GM23338 (cell line): Measurements from ENCODE around the gene ASIC5. TPM values are rescaled to one million over a fixed set of nuclear protein-coding genes. Genes with fewer than 3 reads are reported as not detected.

Source experiments
- ATAC-seq: fragments of 200-7000 bp; cut with Tn5 transposase; 3 replicates; pipeline ENCODE4 v1.9.1; 2020
- DNase-seq: peaks from one replicate; pipeline ENCODE4 v3.0.0-alpha.2; 2015; ENCODE audit warnings: low spot score
- H2AFZ ChIP-seq: fragments of 200-600 bp; sonication (generic); 2 replicates; pipeline ENCODE4 v1.8.0; 2016; ENCODE audit warnings: antibody characterized with exemption, mild to moderate bottlenecking, moderate library complexity
- H3F3A ChIP-seq: fragments of 200-600 bp; sonication (generic); replicated peaks from 2 replicates; pipeline ENCODE4 v1.8.0; 2017; ENCODE audit warnings: antibody characterized with exemption, mixed run types, low read depth
- H3K27ac ChIP-seq: fragments of 200-600 bp; sonication (generic); 2 replicates; pipeline ENCODE4 v1.6.1; 2016; ENCODE audit warnings: low read depth
- H3K27me3 ChIP-seq: fragments of 200-600 bp; sonication (generic); 2 replicates; pipeline ENCODE4 v1.8.0; 2016; ENCODE audit warnings: mild to moderate bottlenecking, mixed run types, moderate library complexity; ENCODE audit not compliant: insufficient read depth
- H3K36me3 ChIP-seq: fragments of 200-600 bp; sonication (generic); 2 replicates; pipeline ENCODE4 v1.8.0; 2016; ENCODE audit warnings: mild to moderate bottlenecking; ENCODE audit not compliant: insufficient read depth
- H3K4me1 ChIP-seq: fragments of 200-600 bp; sonication (generic); 2 replicates; pipeline ENCODE4 v1.8.0; 2016; ENCODE audit warnings: mild to moderate bottlenecking, moderate library complexity; ENCODE audit not compliant: insufficient read depth
- H3K4me2 ChIP-seq: fragments of 200-600 bp; sonication (generic); 2 replicates; pipeline ENCODE4 v1.7.1; 2017; ENCODE audit warnings: mixed run types
- H3K4me3 ChIP-seq: fragments of 200-600 bp; sonication (generic); 2 replicates; pipeline ENCODE4 v1.6.1; 2016; ENCODE audit warnings: mixed run types
- H3K79me2 ChIP-seq: fragments of 200-600 bp; sonication (generic); replicated peaks from 2 replicates; pipeline ENCODE4 v1.8.0; 2017; ENCODE audit warnings: mild to moderate bottlenecking; ENCODE audit not compliant: insufficient read depth
- H3K9me2 ChIP-seq: fragments of 200-600 bp; sonication (generic); 2 replicates; pipeline ENCODE4 v1.8.0; 2017; ENCODE audit not compliant: insufficient read depth
- H4K20me1 ChIP-seq: fragments of 200-600 bp; sonication (generic); replicated peaks from 2 replicates; pipeline ENCODE4 v1.8.0; 2017; ENCODE audit warnings: mild to moderate bottlenecking; ENCODE audit not compliant: insufficient read depth
- H3K27ac Mint-ChIP-seq: 2 replicates; pipeline ENCODE4 v1.8.0; 2020; ENCODE audit warnings: inconsistent platforms, mild to moderate bottlenecking, moderate library complexity, mixed read lengths
- H3K27me3 Mint-ChIP-seq: 3 replicates; pipeline ENCODE4 v1.8.0; 2022; ENCODE audit warnings: low read depth, mild to moderate bottlenecking, moderate library complexity, mixed read lengths, inconsistent platforms; ENCODE audit not compliant: insufficient read depth, poor library complexity
- H3K36me3 Mint-ChIP-seq: 3 replicates; pipeline ENCODE4 v1.8.0; 2021; ENCODE audit warnings: low read depth, mild to moderate bottlenecking, inconsistent platforms, moderate library complexity, mixed read lengths
- H3K4me1 Mint-ChIP-seq: 3 replicates; pipeline ENCODE4 v1.8.0; 2020; ENCODE audit warnings: mild to moderate bottlenecking, inconsistent platforms, mixed read lengths
- H3K4me3 Mint-ChIP-seq: 3 replicates; pipeline ENCODE4 v1.8.0; 2021; ENCODE audit warnings: moderate library complexity, mild to moderate bottlenecking, inconsistent platforms, mixed read lengths
- H3K9me3 Mint-ChIP-seq: 3 replicates; pipeline ENCODE4 v1.8.0; 2020; ENCODE audit warnings: moderate library complexity, mild to moderate bottlenecking, inconsistent platforms, mixed read lengths
- CREB1 ChIP-seq: fragments of 250-450 bp; sonication (Bioruptor Pico); IDR thresholded peaks from 2 replicates; pipeline ENCODE4 v1.5.0; 2020; ENCODE audit warnings: low read depth, mild to moderate bottlenecking, moderate library complexity
- EZH2 ChIP-seq: fragments of 200-600 bp; sonication (generic); IDR thresholded peaks from one replicate; pipeline ENCODE4 v1.8.0; 2017; ENCODE audit warnings: antibody characterized with exemption, mild to moderate bottlenecking, low read depth; ENCODE audit not compliant: unreplicated experiment
- EZH2phosphoT487 ChIP-seq: fragments of 200-600 bp; sonication (generic); IDR thresholded peaks from one replicate; pipeline ENCODE4 v1.8.1; 2018; ENCODE audit warnings: antibody characterized with exemption; ENCODE audit not compliant: unreplicated experiment
- JUNB ChIP-seq: IDR thresholded peaks from one replicate; pipeline ENCODE4 v1.6.1; 2016; ENCODE audit warnings: antibody characterized with exemption; ENCODE audit not compliant: unreplicated experiment
- NANOG ChIP-seq: IDR thresholded peaks from 2 replicates; pipeline ENCODE4 v1.6.1; 2016; ENCODE audit warnings: antibody characterized with exemption, borderline replicate concordance
- POLR2AphosphoS5 ChIP-seq: IDR thresholded peaks from 2 replicates; pipeline ENCODE4 v1.6.1; 2016; ENCODE audit warnings: antibody characterized with exemption, low read depth
- REST ChIP-seq: IDR thresholded peaks from one replicate; pipeline ENCODE4 v1.6.1; 2018; ENCODE audit warnings: antibody characterized with exemption; ENCODE audit not compliant: unreplicated experiment
- STAT1 ChIP-seq: IDR thresholded peaks from one replicate; pipeline ENCODE4 v1.6.1; 2016; ENCODE audit warnings: antibody characterized with exemption; ENCODE audit not compliant: unreplicated experiment
- ZNF114 ChIP-seq: fragments of 250-450 bp; sonication (Bioruptor Pico); IDR thresholded peaks from 2 replicates; pipeline ENCODE4 v1.5.0; 2020; ENCODE audit warnings: mild to moderate bottlenecking, moderate library complexity
- ZNF331 ChIP-seq: fragments of 250-450 bp; sonication (Bioruptor Pico); IDR thresholded peaks from 2 replicates; pipeline ENCODE4 v1.5.0; 2020; ENCODE audit warnings: low read depth, mild to moderate bottlenecking, moderate library complexity
- polyA plus RNA-seq: library from polyadenylated mRNA; unstranded; fragments of >200 nt; fragmentation: Nextera tagmentation; extraction: Ambion mirVana; gene quantifications from 2 replicates; pipeline ENCODE4 v1.2.1, GENCODE V29; 2016
- total RNA-seq: library from RNA; depleted of rRNA; stranded (reverse); fragments of >200 nt; shearing (Covaris generic); gene quantifications from 2 replicates; pipeline ENCODE4 v1.2.3, GENCODE V29; 2014
- TF ChIP-seq, protein P1 (sequence below): IDR thresholded peaks from 2 replicates; pipeline ENCODE4 v1.6.1; 2016; ENCODE audit warnings: antibody characterized with exemption
- TF ChIP-seq, protein P2 (sequence below), 2 experiments: fragments of 200-600 bp in 1 of 2; sonication (generic) in 1 of 2; conservative IDR thresholded peaks; 2 replicates each; pipeline versions ENCODE4 v1.5.1 to v1.6.1; 2016 to 2017; ENCODE audit warnings: antibody characterized with exemption in 2 of 2, low read depth in 2 of 2, mild to moderate bottlenecking in 2 of 2, moderate library complexity in 1 of 2
- TF ChIP-seq, protein P3 (sequence below): fragments of 250-450 bp; sonication (Bioruptor Pico); IDR thresholded peaks from 2 replicates; pipeline ENCODE4 v1.5.0; 2020; ENCODE audit warnings: mild to moderate bottlenecking, moderate library complexity

Gene ASIC5
- total and polyA plus RNA-seq, 2 experiments from 2014 or later: not detected

GRCh38 chr4:155911905-155912304, 45.8 kb upstream of the ASIC5 start (continued):
- no peak for TF ChIP-seq STAT1

DNA sequence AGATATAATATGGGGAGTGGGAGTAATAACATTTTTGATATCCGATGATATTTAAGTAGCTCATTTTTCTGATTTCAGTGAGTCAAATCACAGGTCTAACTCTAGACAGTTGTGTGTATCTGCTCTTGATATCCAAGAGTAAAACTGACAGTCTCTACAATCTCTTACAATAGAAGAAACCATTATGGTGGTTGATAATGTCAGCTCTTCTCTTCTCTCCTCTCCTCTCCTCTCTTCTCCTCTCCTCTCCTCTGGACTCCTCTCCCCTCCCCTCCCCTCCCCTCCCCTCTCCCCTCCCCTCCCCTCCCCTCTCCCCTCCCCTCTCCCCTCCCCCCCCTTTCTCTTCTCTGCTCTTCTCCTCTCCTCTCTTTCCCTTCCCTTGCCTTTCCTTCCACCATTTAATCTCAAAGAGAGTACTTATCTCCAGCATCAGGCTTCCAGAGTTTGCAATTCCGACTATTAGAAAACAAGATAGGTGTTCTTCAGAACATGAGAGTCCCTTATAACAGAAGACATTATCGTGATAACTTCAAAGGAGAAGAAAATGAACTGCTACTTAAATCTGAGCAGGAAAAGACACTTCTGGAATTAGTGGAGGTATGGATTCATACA, 43.6 kb upstream of the ASIC5 start:
- H3K79me2 ChIP-seq: no peaks in the 10 kb centered on the region
- ATAC-seq (no peak), DNase-seq (no peak)
- no peak overlapping the region for H2AFZ ChIP-seq
- H3K4me3 ChIP-seq: no peak overlapping the region
- H3K9me2 ChIP-seq: 0 out of 2 replicates have a peak, but pooled peaks cover 5% of the 10 kb centered on the region
- Mint-ChIP-seq H3K27me3 (no peaks in the 10 kb centered on the region), H3K36me3 (no peaks in the 10 kb centered on the region), H3K9me3 (no peaks in the 10 kb centered on the region), H3K4me3 (no peak overlapping the region), H3K27ac (no peak overlapping the region), H3K4me1 (no peaks in the 10 kb centered on the region)
- H3F3A ChIP-seq: no peaks in the 10 kb centered on the region
- no peaks in the 10 kb centered on the region for H4K20me1 ChIP-seq
- no peaks in the 10 kb centered on the region for H3K36me3 ChIP-seq
- peaks cover 2% of the 10 kb centered on the region for H3K4me1 ChIP-seq
- TF ChIP-seq EZH2: no peak
- no peak for TF ChIP-seq STAT1
- TF ChIP-seq, protein P1, sequence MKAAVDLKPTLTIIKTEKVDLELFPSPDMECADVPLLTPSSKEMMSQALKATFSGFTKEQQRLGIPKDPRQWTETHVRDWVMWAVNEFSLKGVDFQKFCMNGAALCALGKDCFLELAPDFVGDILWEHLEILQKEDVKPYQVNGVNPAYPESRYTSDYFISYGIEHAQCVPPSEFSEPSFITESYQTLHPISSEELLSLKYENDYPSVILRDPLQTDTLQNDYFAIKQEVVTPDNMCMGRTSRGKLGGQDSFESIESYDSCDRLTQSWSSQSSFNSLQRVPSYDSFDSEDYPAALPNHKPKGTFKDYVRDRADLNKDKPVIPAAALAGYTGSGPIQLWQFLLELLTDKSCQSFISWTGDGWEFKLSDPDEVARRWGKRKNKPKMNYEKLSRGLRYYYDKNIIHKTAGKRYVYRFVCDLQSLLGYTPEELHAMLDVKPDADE: no peak
- TF ChIP-seq, protein P2, sequence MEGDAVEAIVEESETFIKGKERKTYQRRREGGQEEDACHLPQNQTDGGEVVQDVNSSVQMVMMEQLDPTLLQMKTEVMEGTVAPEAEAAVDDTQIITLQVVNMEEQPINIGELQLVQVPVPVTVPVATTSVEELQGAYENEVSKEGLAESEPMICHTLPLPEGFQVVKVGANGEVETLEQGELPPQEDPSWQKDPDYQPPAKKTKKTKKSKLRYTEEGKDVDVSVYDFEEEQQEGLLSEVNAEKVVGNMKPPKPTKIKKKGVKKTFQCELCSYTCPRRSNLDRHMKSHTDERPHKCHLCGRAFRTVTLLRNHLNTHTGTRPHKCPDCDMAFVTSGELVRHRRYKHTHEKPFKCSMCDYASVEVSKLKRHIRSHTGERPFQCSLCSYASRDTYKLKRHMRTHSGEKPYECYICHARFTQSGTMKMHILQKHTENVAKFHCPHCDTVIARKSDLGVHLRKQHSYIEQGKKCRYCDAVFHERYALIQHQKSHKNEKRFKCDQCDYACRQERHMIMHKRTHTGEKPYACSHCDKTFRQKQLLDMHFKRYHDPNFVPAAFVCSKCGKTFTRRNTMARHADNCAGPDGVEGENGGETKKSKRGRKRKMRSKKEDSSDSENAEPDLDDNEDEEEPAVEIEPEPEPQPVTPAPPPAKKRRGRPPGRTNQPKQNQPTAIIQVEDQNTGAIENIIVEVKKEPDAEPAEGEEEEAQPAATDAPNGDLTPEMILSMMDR (conservative IDR thresholded peaks at IDR 0.05; ENCODE audit: low read depth in 2 of 2): no peak
- TF ChIP-seq CREB1: no peak
- TF ChIP-seq, protein P3, sequence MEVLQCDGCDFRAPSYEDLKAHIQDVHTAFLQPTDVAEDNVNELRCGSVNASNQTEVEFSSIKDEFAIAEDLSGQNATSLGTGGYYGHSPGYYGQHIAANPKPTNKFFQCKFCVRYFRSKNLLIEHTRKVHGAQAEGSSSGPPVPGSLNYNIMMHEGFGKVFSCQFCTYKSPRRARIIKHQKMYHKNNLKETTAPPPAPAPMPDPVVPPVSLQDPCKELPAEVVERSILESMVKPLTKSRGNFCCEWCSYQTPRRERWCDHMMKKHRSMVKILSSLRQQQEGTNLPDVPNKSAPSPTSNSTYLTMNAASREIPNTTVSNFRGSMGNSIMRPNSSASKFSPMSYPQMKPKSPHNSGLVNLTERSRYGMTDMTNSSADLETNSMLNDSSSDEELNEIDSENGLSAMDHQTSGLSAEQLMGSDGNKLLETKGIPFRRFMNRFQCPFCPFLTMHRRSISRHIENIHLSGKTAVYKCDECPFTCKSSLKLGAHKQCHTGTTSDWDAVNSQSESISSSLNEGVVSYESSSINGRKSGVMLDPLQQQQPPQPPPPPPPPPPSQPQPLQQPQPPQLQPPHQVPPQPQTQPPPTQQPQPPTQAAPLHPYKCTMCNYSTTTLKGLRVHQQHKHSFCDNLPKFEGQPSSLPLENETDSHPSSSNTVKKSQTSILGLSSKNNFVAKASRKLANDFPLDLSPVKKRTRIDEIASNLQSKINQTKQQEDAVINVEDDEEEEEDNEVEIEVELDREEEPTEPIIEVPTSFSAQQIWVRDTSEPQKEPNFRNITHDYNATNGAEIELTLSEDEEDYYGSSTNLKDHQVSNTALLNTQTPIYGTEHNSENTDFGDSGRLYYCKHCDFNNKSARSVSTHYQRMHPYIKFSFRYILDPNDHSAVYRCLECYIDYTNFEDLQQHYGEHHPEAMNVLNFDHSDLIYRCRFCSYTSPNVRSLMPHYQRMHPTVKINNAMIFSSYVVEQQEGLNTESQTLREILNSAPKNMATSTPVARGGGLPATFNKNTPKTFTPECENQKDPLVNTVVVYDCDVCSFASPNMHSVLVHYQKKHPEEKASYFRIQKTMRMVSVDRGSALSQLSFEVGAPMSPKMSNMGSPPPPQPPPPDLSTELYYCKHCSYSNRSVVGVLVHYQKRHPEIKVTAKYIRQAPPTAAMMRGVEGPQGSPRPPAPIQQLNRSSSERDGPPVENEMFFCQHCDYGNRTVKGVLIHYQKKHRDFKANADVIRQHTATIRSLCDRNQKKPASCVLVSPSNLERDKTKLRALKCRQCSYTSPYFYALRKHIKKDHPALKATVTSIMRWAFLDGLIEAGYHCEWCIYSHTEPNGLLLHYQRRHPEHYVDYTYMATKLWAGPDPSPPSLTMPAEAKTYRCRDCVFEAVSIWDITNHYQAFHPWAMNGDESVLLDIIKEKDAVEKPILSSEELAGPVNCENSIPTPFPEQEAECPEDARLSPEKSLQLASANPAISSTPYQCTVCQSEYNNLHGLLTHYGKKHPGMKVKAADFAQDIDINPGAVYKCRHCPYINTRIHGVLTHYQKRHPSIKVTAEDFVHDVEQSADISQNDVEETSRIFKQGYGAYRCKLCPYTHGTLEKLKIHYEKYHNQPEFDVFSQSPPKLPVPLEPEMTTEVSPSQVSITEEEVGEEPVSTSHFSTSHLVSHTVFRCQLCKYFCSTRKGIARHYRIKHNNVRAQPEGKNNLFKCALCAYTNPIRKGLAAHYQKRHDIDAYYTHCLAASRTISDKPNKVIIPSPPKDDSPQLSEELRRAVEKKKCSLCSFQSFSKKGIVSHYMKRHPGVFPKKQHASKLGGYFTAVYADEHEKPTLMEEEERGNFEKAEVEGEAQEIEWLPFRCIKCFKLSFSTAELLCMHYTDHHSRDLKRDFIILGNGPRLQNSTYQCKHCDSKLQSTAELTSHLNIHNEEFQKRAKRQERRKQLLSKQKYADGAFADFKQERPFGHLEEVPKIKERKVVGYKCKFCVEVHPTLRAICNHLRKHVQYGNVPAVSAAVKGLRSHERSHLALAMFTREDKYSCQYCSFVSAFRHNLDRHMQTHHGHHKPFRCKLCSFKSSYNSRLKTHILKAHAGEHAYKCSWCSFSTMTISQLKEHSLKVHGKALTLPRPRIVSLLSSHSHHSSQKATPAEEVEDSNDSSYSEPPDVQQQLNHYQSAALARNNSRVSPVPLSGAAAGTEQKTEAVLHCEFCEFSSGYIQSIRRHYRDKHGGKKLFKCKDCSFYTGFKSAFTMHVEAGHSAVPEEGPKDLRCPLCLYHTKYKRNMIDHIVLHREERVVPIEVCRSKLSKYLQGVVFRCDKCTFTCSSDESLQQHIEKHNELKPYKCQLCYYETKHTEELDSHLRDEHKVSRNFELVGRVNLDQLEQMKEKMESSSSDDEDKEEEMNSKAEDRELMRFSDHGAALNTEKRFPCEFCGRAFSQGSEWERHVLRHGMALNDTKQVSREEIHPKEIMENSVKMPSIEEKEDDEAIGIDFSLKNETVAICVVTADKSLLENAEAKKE (CRISPR knock-in tag): no peak
- TF ChIP-seq POLR2AphosphoS5: no peak
- TF ChIP-seq EZH2phosphoT487: no peak
- TF ChIP-seq NANOG: no peak
- no peak for TF ChIP-seq ZNF331 (CRISPR knock-in tag)
- no peak for TF ChIP-seq ZNF114 (CRISPR knock-in tag)
- no peak for TF ChIP-seq REST
- no peak for TF ChIP-seq JUNB
- no peaks in the 10 kb centered on the region for H3K27me3 ChIP-seq
- H3K4me2 ChIP-seq: no peak overlapping the region
- no peak overlapping the region for H3K27ac ChIP-seq
